DMS114 treated with DMSO at 0.1 percent for 48 hours (cell line): Measurements from ENCODE around the gene FCER1G.

Source experiments
- DNase-seq: peaks from one replicate; lab custom pipeline; 2025; ENCODE audit not compliant: unreplicated experiment; lab: John Stamatoyannopoulos, UW

Gene FCER1G

DNA sequence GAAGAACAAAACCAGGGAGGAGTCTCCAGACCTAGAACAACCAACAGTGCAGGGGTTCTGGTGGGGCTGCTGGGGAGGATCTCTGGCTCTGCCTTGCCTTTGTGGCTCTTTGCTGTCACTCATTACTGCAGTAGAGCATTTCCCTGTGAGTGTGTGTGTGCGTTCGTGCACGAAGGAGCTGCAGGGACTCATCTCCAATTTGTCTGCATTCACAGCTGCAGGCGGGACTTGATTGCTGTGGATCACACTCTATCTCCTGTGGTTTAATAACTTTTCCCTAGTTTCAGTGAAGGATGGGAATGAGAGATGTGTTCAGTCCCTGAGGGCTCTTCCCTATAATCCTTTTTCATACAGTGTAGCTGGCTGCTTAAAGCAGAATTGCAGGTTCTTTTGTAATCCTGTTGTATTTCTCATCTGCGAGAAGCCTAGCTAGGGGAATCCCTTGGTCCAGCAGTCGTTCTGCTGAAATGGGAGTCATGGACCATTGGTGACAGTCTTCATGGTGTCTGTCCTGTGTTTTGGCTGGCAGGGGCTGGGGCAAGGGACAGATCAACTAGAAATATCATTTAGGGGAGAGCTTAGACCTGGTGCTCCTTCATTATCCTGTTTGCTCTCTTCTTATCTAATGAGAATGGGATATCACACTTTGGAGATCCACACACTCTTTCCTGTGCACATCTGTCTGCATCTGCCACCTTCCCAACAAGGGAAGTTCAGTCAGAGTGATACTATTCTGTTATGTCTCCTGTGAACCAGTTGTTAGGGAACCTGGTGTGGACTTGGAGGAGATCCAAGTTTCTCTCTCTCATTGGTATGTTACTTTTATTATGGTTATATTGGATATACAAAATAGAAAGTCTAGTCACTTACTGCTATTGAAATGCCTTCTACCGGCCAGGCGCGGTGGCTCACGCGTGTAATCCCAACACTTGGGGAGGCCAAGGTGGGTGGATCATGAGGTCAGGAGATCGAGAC lies 46.5 kb downstream of the FCER1G start:
- no peak for DNase-seq

DNA sequence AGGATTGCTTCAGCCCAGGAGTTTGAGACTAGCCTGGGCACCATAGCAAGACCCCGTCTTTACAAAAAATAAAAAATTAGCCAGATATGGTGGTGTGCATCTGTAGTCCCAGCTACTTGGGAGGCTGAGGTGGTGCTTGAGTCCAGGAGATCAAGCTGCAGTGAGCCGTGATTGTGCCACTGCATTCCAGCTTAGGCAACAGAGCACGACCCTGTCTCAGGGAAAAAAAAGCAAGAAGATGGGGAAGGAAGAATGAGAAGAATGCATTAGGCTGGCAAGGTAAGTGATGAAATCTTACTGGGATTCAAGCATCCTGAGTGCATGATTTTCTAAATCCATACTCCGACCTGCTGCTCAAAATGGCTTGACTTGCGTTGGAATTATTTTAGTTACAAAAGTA lies 50.2 kb downstream of the FCER1G start:
- no peak for DNase-seq

DNA sequence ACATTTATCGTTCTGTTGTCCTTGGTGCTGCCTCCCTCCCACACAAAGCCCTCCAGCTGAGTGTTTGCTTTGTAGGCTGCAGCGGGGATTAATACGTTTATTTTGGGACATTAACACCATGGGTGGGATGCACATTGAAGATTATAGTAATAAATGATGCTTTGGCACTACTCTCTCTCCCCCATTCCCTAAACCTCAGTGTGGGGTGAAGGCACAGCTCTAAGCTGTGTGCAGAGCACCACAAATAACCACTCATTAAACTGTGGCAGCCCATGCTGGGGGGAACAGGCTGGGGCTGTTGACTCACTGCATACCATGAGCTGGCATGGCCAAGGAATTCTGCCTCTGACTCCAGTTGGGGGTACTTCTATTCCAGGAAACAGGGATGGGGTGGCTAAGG lies 51.1 kb downstream of the FCER1G start:
- DNase-seq: no peak

DNA sequence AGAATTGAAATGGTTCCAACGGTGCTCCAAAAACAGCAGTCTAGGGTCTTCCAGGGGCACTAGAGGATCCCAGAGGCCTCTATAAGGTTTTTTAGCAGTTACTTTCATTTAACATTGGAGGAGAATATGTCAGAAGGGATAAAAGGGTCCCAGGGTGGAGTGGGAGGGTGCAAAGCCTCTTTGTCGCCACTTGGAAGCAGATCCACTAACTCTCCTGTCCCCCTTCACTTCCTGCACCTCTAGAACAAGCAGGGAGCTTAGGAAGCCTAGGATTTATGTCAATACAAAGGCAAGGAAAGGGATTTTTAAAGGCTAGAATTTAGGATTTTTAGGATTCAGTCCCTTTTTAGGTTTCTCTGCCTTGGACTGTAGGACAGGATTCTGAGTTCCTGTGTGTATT lies 51.7 kb downstream of the FCER1G start:
- DNase-seq: no peak

DNA sequence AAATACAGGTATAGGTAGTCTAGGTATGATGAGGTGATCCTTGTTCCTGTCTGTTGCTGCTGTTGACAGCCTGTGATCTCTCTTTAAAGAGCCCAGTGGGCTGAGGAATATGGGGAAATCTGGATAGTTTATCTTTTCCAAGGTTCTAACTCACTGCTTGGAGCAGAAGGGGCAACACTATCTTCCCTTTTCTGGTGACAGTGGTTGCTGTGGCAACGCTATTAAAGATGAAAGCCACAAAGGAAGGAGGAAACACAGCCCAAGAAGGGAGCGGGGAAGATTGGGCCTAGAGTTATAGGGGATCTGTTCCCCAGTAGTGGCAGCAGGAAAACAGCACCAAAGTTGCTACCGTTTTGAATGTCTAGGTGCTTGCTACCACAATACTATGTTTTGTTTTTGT lies 52.2 kb downstream of the FCER1G start:
- no peak for DNase-seq
